HG03439 (cell line): ENCODE data around the gene VIPAS39.

Experiments
- ATAC-seq: cut with Tn5 transposase; IDR thresholded peaks from one replicate; pipeline ENCODE4 v1.9.1; 2021; ENCODE audit warnings: mild to moderate bottlenecking, moderate library complexity; ENCODE audit not compliant: unreplicated experiment

The VIPAS39 gene

DNA sequence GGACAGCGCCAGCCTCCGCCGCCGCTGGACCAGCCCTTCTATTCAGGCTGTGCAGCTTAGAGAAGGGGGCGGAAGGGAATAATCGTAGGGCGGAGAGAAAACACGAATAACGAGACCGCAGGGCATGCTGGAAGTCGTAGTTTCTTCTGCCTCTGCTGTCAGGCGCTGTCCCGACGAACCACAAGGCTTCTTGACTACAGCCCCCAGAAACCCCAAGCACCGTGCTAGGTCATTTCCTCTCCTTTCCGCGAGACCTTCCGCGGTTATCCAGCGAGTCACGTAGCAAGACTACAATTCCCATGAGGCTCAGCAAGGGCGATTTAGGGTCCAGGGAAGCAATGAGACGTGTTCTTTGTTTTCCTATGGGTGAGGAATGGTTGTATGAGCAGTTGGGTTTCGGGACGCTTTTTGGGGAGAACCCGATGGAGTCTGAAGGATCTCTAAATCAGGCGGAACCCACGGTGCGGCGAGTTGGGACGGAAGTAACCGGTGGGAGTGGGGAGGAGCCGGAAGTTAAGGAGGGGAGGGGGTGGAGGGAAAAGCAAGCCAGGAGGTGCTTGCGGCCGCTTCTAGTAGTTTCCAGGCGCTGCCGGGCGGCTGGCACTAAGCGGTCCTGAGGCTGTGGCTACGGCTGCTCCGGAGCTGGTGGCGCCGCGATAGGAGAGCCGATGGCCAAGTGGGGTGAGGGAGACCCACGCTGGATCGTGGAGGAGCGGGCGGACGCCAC lies at the start of gene VIPAS39, which contains the start of gene AHSA1:
Gene VIPAS39 (minus strand): TSS at position 80 of the 727 bp plus-strand sequence. CDS start 3,499 bp downstream, outside the sequence.
Gene AHSA1 (plus strand): TSS at position 572 of the 727 bp plus-strand sequence. CDS start 97 bp downstream, at position 669.
- peak; percentile 91 for ATAC-seq

- no peak for ATAC-seq
Observed at GRCh38 chr14:77505031-77505430, 47.6 kb upstream of the VIPAS39 start.

DNA sequence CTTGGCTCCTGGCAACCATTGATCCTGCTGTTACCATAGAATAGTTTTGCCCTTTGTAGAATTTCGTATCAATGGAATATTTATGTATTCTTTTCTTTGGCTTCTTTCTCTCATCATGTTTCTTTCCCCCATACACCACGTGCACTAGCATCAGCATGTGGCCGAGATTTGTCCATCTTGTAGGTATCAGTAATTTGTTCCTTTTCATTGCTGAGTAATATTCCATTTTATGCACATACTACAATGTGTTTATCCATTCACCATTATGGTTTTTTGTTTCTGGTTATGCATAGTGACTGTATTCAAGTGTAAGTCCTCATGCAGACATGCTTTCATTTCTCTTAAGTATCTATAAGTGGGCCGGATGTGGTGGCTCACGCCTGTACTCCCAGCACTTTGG lies 45.7 kb upstream of the VIPAS39 start:
- no peak for ATAC-seq

DNA sequence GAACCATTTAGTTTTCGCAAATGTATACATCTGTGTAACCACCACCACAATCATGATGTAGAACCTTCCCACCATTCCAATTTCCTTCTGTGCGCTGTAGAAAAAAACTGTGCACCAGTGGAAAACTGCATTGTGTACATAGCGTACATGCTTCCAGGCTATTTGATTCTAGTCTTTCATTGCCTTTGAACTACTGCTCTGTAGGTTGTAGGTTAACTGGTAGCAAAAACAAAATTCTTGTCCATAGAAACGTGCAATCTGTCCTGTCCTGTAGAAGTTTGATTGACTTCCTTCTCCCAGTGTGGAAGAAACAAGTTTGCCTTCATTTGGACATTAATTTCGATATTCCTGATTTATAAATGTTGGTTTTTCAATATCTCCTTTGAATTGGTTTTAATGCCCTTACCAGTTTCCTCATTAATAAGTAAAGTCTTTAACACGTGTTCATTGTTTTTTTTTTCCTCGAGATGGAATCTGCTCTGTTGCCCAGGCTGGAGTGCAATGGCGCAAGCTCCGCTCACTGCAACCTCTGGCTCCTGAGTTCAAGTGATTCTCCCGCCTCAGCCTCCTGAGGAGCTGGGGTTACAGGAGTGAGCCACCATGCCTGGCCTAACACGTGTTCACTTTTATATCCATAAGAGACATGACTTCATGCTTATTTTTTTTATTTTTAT lies 44.8 kb upstream of the VIPAS39 start:
- no peak for ATAC-seq

- no peak for ATAC-seq
Observed at GRCh38 chr14:77498984-77499527, 41.7 kb upstream of the VIPAS39 start.

- ATAC-seq = no peak
Observed at GRCh38 chr14:77498120-77498979, 40.9 kb upstream of the VIPAS39 start, which contains the start of gene ISM2. TSS of gene ISM2 (minus strand) at chr14:77498816. CDS start at chr14:77498793, 23 bp downstream.

DNA sequence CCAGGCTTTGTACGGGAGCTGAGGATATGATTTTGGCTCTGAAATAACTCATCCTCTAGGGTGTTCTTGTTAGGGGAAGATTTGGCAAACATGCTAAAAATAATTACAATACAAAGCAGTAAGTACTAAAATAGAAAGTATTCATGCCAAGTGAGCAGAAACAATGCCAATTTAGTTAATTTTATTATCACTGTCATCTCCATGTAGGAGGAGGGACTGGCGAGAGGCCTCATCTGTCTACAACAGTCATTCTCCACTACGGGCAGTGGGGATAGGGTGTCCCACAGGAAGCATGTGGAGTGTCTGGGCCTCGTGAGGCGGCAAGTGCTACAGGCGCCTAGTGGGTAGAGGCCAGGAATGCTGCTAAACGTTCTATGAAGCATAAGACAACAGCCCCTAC lies 37.9 kb upstream of the VIPAS39 start:
- ATAC-seq = no peak

DNA sequence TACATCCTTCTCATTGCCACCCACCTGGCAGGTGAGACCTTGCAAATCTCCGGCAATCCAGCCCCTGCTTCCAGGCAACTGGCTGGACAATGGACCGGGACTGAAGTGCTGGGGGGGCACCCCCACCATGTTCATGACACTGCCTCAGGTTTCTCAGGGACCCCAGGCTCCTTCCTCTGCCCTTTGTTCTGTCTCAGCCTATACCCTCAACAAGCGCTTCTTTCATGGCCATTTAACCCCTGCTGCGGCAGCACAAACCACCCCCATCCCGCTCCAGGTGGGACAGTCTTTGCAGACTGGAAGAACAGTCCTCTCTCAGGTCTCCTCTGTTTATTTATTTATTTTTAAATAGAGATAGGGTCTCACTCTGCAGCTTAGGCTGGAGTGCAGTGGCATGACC lies 33.7 kb upstream of the VIPAS39 start:
- ATAC-seq = no peak

- no peak for ATAC-seq
Observed at GRCh38 chr14:77490347-77490986, 33.1 kb upstream of the VIPAS39 start.

- ATAC-seq = no peak
Observed at GRCh38 chr14:77489041-77489440, 31.6 kb upstream of the VIPAS39 start.

GRCh38 chr14:77488558-77488957 lies 31.2 kb upstream of the VIPAS39 start:
- no peak for ATAC-seq

- ATAC-seq = no peak
Observed at GRCh38 chr14:77485901-77486678, 28.7 kb upstream of the VIPAS39 start.

DNA sequence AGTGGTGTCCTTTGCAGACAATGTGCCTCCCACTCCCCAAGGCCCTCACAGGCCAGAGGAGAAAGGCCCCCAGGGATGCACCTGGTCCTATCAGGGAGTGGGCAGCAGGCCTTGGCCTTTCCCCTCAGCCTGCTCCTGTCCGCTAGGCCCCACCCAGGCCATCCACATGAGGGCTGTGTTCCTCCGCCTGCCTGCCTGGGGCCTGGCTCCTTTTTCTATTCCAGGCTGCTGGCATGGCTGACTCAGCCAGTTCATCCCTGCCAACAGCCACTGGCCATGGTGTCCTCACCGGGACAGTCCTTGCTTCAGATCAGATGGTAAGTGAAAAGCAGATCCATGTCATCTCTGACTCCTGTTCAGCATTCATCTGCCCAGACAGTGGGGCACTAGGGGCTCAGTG lies 27.9 kb upstream of the VIPAS39 start:
- no peak for ATAC-seq

DNA sequence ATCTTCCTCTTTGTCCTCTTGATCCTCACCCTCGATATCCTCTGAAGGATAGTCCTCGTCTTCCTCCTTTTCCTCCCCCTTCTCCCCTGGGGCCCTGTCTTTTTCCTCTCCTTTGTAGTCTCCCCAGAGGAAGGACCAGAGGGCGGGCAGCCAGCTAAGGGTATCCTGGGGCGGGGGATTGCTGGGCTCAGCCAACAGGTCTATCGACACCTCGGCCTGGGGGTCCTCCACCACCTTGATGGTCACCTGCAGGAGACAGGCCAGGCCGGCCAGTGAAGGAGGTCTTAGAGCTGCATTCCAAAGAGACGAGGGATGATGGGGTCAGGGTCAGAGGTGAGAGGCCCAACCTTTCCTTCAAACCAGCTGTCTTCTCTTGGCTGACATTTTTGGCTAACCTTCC lies 25.0 kb upstream of the VIPAS39 start:
- no peak for ATAC-seq

- ATAC-seq = peak; percentile 76
Observed at GRCh38 chr14:77478796-77479195, 21.4 kb upstream of the VIPAS39 start.

GRCh38 chr14:77478029-77478428 lies 20.6 kb upstream of the VIPAS39 start:
- ATAC-seq = no peak

- no peak for ATAC-seq
Observed at GRCh38 chr14:77475432-77476115, 18.2 kb upstream of the VIPAS39 start.

DNA sequence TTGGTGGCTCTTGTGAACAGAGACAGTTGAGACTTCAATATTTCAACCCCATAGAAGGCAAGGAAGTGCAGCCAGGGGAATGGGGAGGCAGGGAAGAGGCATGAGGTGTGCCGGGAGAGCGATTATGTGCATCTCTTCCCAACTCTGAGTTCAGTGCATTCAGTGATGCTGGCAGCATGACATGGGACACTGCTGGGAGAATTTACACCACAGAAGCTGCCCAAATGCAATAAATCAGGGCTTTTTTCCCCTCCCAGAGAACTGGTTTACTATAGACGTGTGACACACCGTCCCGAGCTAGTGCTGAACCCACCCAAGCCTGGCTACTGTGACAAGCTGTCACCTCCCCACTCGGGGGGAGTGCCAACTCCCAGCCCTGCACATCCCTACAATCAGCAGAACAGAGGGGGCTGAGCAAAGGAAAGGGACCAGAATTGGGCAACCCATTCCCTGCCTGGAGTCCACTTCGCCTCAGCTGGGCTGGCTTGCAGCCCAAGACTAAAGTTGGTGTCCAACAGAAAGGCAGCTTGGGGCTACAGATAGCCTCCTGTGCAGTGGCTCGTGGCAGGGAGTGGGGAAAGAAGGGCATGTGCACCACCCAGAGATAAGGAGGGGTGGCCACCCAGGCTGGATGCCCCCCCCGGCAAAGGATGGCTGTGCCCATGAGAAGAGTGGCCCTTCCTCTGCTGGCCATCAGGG lies 17.2 kb upstream of the VIPAS39 start:
- no peak for ATAC-seq

GRCh38 chr14:77473921-77474320 lies 16.5 kb upstream of the VIPAS39 start:
- ATAC-seq = no peak
